ENCODE measurements around the gene CCBE1.
A peak's percentile ranks its signal among the peaks of the same experiment; 100 is the strongest.

CCBE1 gene

GRCh38 chr18:59724103-59724502, 26.9 kb upstream of the CCBE1 start:
- TF ChIP-seq CTCF (IDR thresholded peaks at IDR 0.05; ENCODE audit: low read depth, low read length, missing control alignments): no peak
- H3K4me3 ChIP-seq (replicated peaks; ENCODE audit: low read depth, low read length): no peak overlapping the region
- DNase-seq (ENCODE audit: extremely low read depth, low read depth): no peak

- DNase-seq (ENCODE audit: extremely low read depth, low read depth): no peak
- no peak overlapping the region for H3K4me3 ChIP-seq (replicated peaks; ENCODE audit: low read depth, low read length)
- no peak for TF ChIP-seq CTCF (IDR thresholded peaks at IDR 0.05; ENCODE audit: low read depth, low read length, missing control alignments)
These were observed 24.7 kb upstream of the CCBE1 start for GRCh38 chr18:59721931-59722330.

- no peak for TF ChIP-seq CTCF (IDR thresholded peaks at IDR 0.05; ENCODE audit: low read depth, low read length, missing control alignments)
- H3K4me3 ChIP-seq (replicated peaks; ENCODE audit: low read depth, low read length): no peak overlapping the region
- DNase-seq (ENCODE audit: extremely low read depth, low read depth): no peak
These were observed 24.0 kb upstream of the CCBE1 start for GRCh38 chr18:59721211-59721610.

- no peak overlapping the region for H3K4me3 ChIP-seq (replicated peaks; ENCODE audit: low read depth, low read length)
- TF ChIP-seq CTCF (IDR thresholded peaks at IDR 0.05; ENCODE audit: low read depth, low read length, missing control alignments): no peak
- no peak for DNase-seq (ENCODE audit: extremely low read depth, low read depth)
These were observed 22.4 kb upstream of the CCBE1 start for GRCh38 chr18:59719544-59720181.

- H3K4me3 ChIP-seq (replicated peaks; ENCODE audit: low read depth, low read length): no peak overlapping the region
- no peak for TF ChIP-seq CTCF (IDR thresholded peaks at IDR 0.05; ENCODE audit: low read depth, low read length, missing control alignments)
- DNase-seq (ENCODE audit: extremely low read depth, low read depth): no peak
These were observed 21.4 kb upstream of the CCBE1 start for GRCh38 chr18:59718464-59719157.

GRCh38 chr18:59718108-59718463, 20.9 kb upstream of the CCBE1 start:
- TF ChIP-seq CTCF (IDR thresholded peaks at IDR 0.05; ENCODE audit: low read depth, low read length, missing control alignments): no peak
- no peak overlapping the region for H3K4me3 ChIP-seq (replicated peaks; ENCODE audit: low read depth, low read length)
- DNase-seq (ENCODE audit: extremely low read depth, low read depth): peak; percentile 86

All from HFF-Myc (cell line).